ENCODE measurements around the gene ATXN7.

The ATXN7 gene

DNA sequence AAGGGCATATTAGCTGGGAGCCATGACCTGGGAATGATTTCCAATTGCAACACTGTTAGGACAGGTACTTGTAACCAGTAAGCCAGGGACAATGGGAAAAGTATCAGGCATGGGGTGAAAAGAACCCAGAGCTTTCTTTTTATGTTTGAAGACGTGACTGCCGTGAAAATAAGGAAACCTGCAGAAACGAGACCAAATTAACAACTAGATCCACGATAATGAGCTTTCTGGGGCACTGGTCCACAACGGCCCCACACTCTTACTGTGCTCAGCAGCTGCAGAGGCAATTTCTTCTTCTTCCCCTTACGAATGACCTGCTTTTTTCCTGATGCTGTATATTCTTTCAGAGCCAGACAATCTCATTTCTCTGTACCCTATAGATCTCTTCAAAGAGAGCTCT lies 33.1 kb upstream of the ATXN7 start:
- no peaks in the 10 kb centered on the region; the same call in 1 of the 2 replicates for H3K36me3 ChIP-seq (replicated peaks; ENCODE audit: insufficient read depth, low read length)

DNA sequence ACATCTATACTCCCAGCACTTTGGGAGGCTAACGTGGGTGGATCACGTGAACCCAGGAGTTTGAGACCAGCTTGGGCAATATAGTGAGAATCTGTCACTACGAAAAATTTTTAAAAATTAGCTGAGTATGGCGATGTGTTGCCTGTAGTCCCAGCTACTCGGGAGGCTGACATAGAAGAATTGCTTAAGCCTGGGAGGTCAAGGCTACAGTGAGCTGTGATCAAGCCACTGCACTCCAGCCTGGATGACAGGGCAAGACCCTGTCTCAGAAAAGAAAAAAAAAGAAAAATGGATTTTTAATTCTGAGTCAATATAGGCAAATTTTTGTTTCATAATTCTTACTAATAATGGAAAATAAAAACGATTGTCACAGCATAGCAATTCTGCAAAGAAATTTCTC lies 31.3 kb upstream of the ATXN7 start:
- Histone ChIP-seq H3K9me2 (replicated peaks; ENCODE audit: insufficient read depth, low read length) (no peaks in the 10 kb centered on the region), H4K20me1 (ENCODE audit: insufficient read depth, low read length) (no peaks in the 10 kb centered on the region), H2AFZ (ENCODE audit: low read length) (no peak overlapping the region), H3K27me3 (replicated peaks; ENCODE audit: insufficient read depth, low read length) (no peaks in the 10 kb centered on the region), H3K36me3 (replicated peaks; ENCODE audit: insufficient read depth, low read length) (no peaks in the 10 kb centered on the region; the same call in 1 of the 2 replicates), H3K9ac (ENCODE audit: low read length) (no peak overlapping the region), H3K9me3 (replicated peaks; ENCODE audit: insufficient read depth, low read length) (no peaks in the 10 kb centered on the region), H3K27ac (ENCODE audit: low read length) (no peak overlapping the region), H3K4me1 (ENCODE audit: low read length) (no peaks in the 10 kb centered on the region), H3K4me2 (ENCODE audit: low read depth, low read length) (no peak overlapping the region), H3K4me3 (ENCODE audit: low read length) (no peak overlapping the region), H3K79me2 (ENCODE audit: low read length) (no peaks in the 10 kb centered on the region), H3F3A (ENCODE audit: insufficient read depth, low read length) (no peaks in the 10 kb centered on the region)
- no peak for DNase-seq
- TF ChIP-seq EZH2phosphoT487 (IDR thresholded peaks at IDR 0.05; ENCODE audit: low read length) (no peak), EZH2 (optimal IDR thresholded peaks at IDR 0.05; ENCODE audit: low read depth, low read length) (no peak)
- TF ChIP-seq, protein P1, sequence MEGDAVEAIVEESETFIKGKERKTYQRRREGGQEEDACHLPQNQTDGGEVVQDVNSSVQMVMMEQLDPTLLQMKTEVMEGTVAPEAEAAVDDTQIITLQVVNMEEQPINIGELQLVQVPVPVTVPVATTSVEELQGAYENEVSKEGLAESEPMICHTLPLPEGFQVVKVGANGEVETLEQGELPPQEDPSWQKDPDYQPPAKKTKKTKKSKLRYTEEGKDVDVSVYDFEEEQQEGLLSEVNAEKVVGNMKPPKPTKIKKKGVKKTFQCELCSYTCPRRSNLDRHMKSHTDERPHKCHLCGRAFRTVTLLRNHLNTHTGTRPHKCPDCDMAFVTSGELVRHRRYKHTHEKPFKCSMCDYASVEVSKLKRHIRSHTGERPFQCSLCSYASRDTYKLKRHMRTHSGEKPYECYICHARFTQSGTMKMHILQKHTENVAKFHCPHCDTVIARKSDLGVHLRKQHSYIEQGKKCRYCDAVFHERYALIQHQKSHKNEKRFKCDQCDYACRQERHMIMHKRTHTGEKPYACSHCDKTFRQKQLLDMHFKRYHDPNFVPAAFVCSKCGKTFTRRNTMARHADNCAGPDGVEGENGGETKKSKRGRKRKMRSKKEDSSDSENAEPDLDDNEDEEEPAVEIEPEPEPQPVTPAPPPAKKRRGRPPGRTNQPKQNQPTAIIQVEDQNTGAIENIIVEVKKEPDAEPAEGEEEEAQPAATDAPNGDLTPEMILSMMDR (IDR thresholded peaks at IDR 0.05; ENCODE audit: low read length) = no peak

More for the DNA sequence above, 33.1 kb upstream of the ATXN7 start:
- no peaks in the 10 kb centered on the region for H3K79me2 ChIP-seq (ENCODE audit: low read length)
- TF ChIP-seq EZH2 (optimal IDR thresholded peaks at IDR 0.05; ENCODE audit: low read depth, low read length) (no peak), EZH2phosphoT487 (IDR thresholded peaks at IDR 0.05; ENCODE audit: low read length) (no peak)
- TF ChIP-seq, protein P1 (IDR thresholded peaks at IDR 0.05; ENCODE audit: low read length) = no peak
- no peak overlapping the region for H3K9ac ChIP-seq (ENCODE audit: low read length)
- H3K27ac ChIP-seq (ENCODE audit: low read length) = no peak overlapping the region
- H3K4me2 ChIP-seq (ENCODE audit: low read depth, low read length) = no peak overlapping the region
- no peaks in the 10 kb centered on the region for H3K9me2 ChIP-seq (replicated peaks; ENCODE audit: insufficient read depth, low read length)
- H3K9me3 ChIP-seq (replicated peaks; ENCODE audit: insufficient read depth, low read length) = no peaks in the 10 kb centered on the region
- no peaks in the 10 kb centered on the region for H4K20me1 ChIP-seq (ENCODE audit: insufficient read depth, low read length)
- no peaks in the 10 kb centered on the region for H3K27me3 ChIP-seq (replicated peaks; ENCODE audit: insufficient read depth, low read length)
- H3K4me3 ChIP-seq (ENCODE audit: low read length) = no peak overlapping the region
- no peak for DNase-seq
- H3K4me1 ChIP-seq (ENCODE audit: low read length) = no peaks in the 10 kb centered on the region
- no peak overlapping the region for H2AFZ ChIP-seq (ENCODE audit: low read length)
- H3F3A ChIP-seq (ENCODE audit: insufficient read depth, low read length) = no peaks in the 10 kb centered on the region

DNA sequence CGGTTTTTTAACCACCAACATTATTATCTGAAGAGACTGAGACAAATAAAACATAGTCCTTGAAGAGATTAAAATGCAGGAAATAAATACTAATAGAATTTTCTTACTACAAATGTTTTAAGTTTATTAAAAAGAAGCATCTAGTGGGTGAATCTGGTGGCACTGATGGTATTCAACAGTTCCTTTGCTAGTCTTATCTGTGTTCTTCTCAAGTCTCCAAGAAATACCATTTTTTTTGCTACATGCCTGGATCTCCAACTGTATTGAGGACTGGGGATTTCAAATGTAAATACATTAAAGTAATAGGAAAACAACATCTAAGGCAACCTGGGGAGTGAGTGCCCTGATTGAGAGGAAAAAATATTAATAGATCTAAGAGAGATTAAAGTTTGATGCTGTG lies 22.0 kb upstream of the ATXN7 start:
- no peak for DNase-seq
- H4K20me1 ChIP-seq (ENCODE audit: insufficient read depth, low read length) = no peaks in the 10 kb centered on the region
- no peak overlapping the region for H2AFZ ChIP-seq (ENCODE audit: low read length)
- H3K27ac ChIP-seq (ENCODE audit: low read length) = no peak overlapping the region
- H3K79me2 ChIP-seq (ENCODE audit: low read length) = no peaks in the 10 kb centered on the region
- TF ChIP-seq EZH2phosphoT487 (IDR thresholded peaks at IDR 0.05; ENCODE audit: low read length) (no peak), EZH2 (optimal IDR thresholded peaks at IDR 0.05; ENCODE audit: low read depth, low read length) (no peak)
- TF ChIP-seq, protein P1 (IDR thresholded peaks at IDR 0.05; ENCODE audit: low read length) = no peak
- H3K4me2 ChIP-seq (ENCODE audit: low read depth, low read length) = no peak overlapping the region
- no peaks in the 10 kb centered on the region; the same call in 1 of the 2 replicates for H3K36me3 ChIP-seq (replicated peaks; ENCODE audit: insufficient read depth, low read length)
- no peaks in the 10 kb centered on the region for H3F3A ChIP-seq (ENCODE audit: insufficient read depth, low read length)
- no peaks in the 10 kb centered on the region for H3K27me3 ChIP-seq (replicated peaks; ENCODE audit: insufficient read depth, low read length)
- H3K4me3 ChIP-seq (ENCODE audit: low read length) = no peak overlapping the region
- H3K9me3 ChIP-seq (replicated peaks; ENCODE audit: insufficient read depth, low read length) = no peaks in the 10 kb centered on the region
- no peaks in the 10 kb centered on the region for H3K4me1 ChIP-seq (ENCODE audit: low read length)
- H3K9ac ChIP-seq (ENCODE audit: low read length) = no peak overlapping the region
- H3K9me2 ChIP-seq (replicated peaks; ENCODE audit: insufficient read depth, low read length) = no peaks in the 10 kb centered on the region

All from MM.1S (cell line).